Natural killer cell (primary cell): Measurements from ENCODE around the gene PSMC3IP. TPM values are rescaled to one million over a fixed set of nuclear protein-coding genes. Genes with fewer than 3 reads are reported as not detected.
A peak's percentile ranks its signal among the peaks of the same experiment; 100 is the strongest.

Experiments
- ATAC-seq, 3 donors: fragments of 150-1000 bp in 2 of 3; fragments of 200-7000 bp in 1 of 3; cut with Tn5 transposase; 1 replicate in 1 of 3; 2 replicates in 2 of 3; pipeline ENCODE4 v1.10.0; 2021; ENCODE audit warnings: mild to moderate bottlenecking in 2 of 3, moderate library complexity in 2 of 3
- DNase-seq, 2 donors: peaks; one replicate each; pipeline versions ENCODE4 v3.0.0 to v3.0.0-alpha.2; 2013 to 2021; ENCODE audit warnings: mixed read lengths in 1 of 2
- H3K27ac ChIP-seq: one replicate; pipeline ENCODE4 v1.5.1; 2013; ENCODE audit warnings: mild to moderate bottlenecking, low read length
- H3K27me3 ChIP-seq: one replicate; pipeline ENCODE4 v1.6.1; 2013; ENCODE audit warnings: low read length; ENCODE audit not compliant: control insufficient read depth, insufficient read depth
- H3K36me3 ChIP-seq: one replicate; pipeline ENCODE4 v1.6.1; 2013; ENCODE audit warnings: low read length; ENCODE audit not compliant: control insufficient read depth, insufficient read depth
- H3K4me1 ChIP-seq: one replicate; pipeline ENCODE4 v1.6.1; 2013; ENCODE audit warnings: low read length; ENCODE audit not compliant: control insufficient read depth, insufficient read depth
- H3K4me3 ChIP-seq: one replicate; pipeline ENCODE4 v1.5.1; 2013; ENCODE audit warnings: low read length
- H3K9me3 ChIP-seq: one replicate; pipeline ENCODE4 v1.6.1; 2013; ENCODE audit warnings: low read length; ENCODE audit not compliant: control insufficient read depth, insufficient read depth
- H3K27ac Mint-ChIP-seq, 2 donors: one replicate each; pipeline ENCODE4 v1.8.0; 2022; ENCODE audit warnings: mild to moderate bottlenecking in 2 of 2, mixed read lengths in 2 of 2, moderate library complexity in 1 of 2
- H3K27me3 Mint-ChIP-seq, 2 donors: one replicate each; pipeline ENCODE4 v1.8.0; 2022; ENCODE audit warnings: low read depth in 2 of 2, mixed read lengths in 2 of 2
- H3K36me3 Mint-ChIP-seq: one replicate; pipeline ENCODE4 v1.8.0; 2022; ENCODE audit warnings: mixed read lengths
- H3K4me1 Mint-ChIP-seq, 2 donors: one replicate each; pipeline ENCODE4 v1.8.0; 2022; ENCODE audit warnings: mixed read lengths in 2 of 2
- H3K4me3 Mint-ChIP-seq: one replicate; pipeline ENCODE4 v1.8.0; 2022; ENCODE audit warnings: mild to moderate bottlenecking, moderate library complexity, mixed read lengths
- H3K9me3 Mint-ChIP-seq, 2 donors: one replicate each; pipeline ENCODE4 v1.8.0; 2022; ENCODE audit warnings: mixed read lengths in 2 of 2
- CTCF ChIP-seq: fragments of 200-600 bp; IDR thresholded peaks from one replicate; pipeline ENCODE4 v1.8.0; 2022; ENCODE audit warnings: antibody characterized with exemption
- WGBS: methylation state at CpG from one replicate; pipeline ENCODE4 v1.1.7; 2013; ENCODE audit warnings: missing lambda C conversion rate; ENCODE audit not compliant: insufficient coverage; 5-methylcytosine and 5-hydroxymethylcytosine counted together
- intact Hi-C: fragments of 100-400 bp; cut with micrococcal nuclease; formaldehyde crosslinking; loops from one replicate; pipeline ENCODE4 v1.14.2; 2022
- total RNA-seq, 4 donors: library from RNA; stranded (reverse); fragments of 120-200 nt in 1 of 4; gene quantifications; one replicate each; pipeline versions ENCODE4 v1.2.3 to v1.2.4, GENCODE V29; 2013 to 2022

The PSMC3IP gene
- total RNA-seq, 3 donors from 2014 or later (not counting 1 experiment from before 2014, with no cell fraction given): 5.0 to 6.2 (median 5.7) TPM

GRCh38 chr17:42598905-42599304 lies 21.4 kb upstream of the PSMC3IP start:
- TF ChIP-seq CTCF: no peak
- peak overlapping the region in 1 of 2 donors; percentile 16 for H3K27ac Mint-ChIP-seq
- Histone ChIP-seq H3K4me3 (no peak overlapping the region), H3K27ac (no peak overlapping the region), H3K36me3 (peaks cover 28% of the 10 kb centered on the region), H3K27me3 (no peaks in the 10 kb centered on the region), H3K4me1 (no peaks in the 10 kb centered on the region), H3K9me3 (no peaks in the 10 kb centered on the region)
- H3K4me1 Mint-ChIP-seq: peaks cover 24 to 44% of the 10 kb centered on the region in 2 donors
- H3K27me3 Mint-ChIP-seq: no peaks in the 10 kb centered on the region
- DNase-seq: no peak
- intact Hi-C loops: no loop called here
- H3K9me3 Mint-ChIP-seq: no peaks in the 10 kb centered on the region
- whole genome bisulfite sequencing: 79% methylated on average over 2 of the region's 2 CpGs
- H3K36me3 Mint-ChIP-seq: no peaks in the 10 kb centered on the region
- ATAC-seq: no peak
- no peak overlapping the region for H3K4me3 Mint-ChIP-seq

GRCh38 chr17:42596386-42596785 lies 18.9 kb upstream of the PSMC3IP start:
- no peak for ATAC-seq
- 91% methylated on average over 2 of the region's 3 CpGs for WGBS

GRCh38 chr17:42591411-42591810 lies 13.9 kb upstream of the PSMC3IP start:
- Histone ChIP-seq H3K36me3 (peaks cover 58% of the 10 kb centered on the region), H3K4me3 (no peak overlapping the region), H3K9me3 (no peaks in the 10 kb centered on the region), H3K27me3 (no peaks in the 10 kb centered on the region), H3K4me1 (no peaks in the 10 kb centered on the region), H3K27ac (no peak overlapping the region)
- no peak for TF ChIP-seq CTCF
- ATAC-seq (no peak), DNase-seq (no peak)
- Mint-ChIP-seq H3K9me3 (no peaks in the 10 kb centered on the region), H3K36me3 (no peaks in the 10 kb centered on the region), H3K4me3 (no peak overlapping the region), H3K27ac (no peak overlapping the region), H3K27me3 (no peaks in the 10 kb centered on the region), H3K4me1 (peaks cover 8 to 14% of the 10 kb centered on the region in 2 donors)
- over 99% methylated on average over 8 of the region's 9 CpGs for WGBS
- intact Hi-C loops: no loop called here

More at GRCh38 chr17:42596386-42596785, 18.9 kb upstream of the PSMC3IP start:
- Mint-ChIP-seq H3K27ac (peak overlapping the region in 1 of 2 donors; percentile 73), H3K4me1 (peaks cover 11 to 27% of the 10 kb centered on the region in 2 donors), H3K9me3 (no peaks in the 10 kb centered on the region), H3K36me3 (no peaks in the 10 kb centered on the region), H3K27me3 (no peaks in the 10 kb centered on the region), H3K4me3 (no peak overlapping the region)
- H3K4me3 ChIP-seq: no peak overlapping the region
- no peak for DNase-seq
- no peak for TF ChIP-seq CTCF
- no peak overlapping the region for H3K27ac ChIP-seq
- intact Hi-C loops: no loop called here
- H3K27me3 ChIP-seq: no peaks in the 10 kb centered on the region
- H3K36me3 ChIP-seq: peaks cover 32% of the 10 kb centered on the region
- no peaks in the 10 kb centered on the region for H3K4me1 ChIP-seq
- H3K9me3 ChIP-seq: no peaks in the 10 kb centered on the region

- no peak for ATAC-seq
- no peaks in the 10 kb centered on the region for H3K36me3 Mint-ChIP-seq
- intact Hi-C loops: no loop called here
- H3K27ac ChIP-seq: no peak overlapping the region
- H3K27me3 ChIP-seq: no peaks in the 10 kb centered on the region
- no peaks in the 10 kb centered on the region for H3K4me1 ChIP-seq
- H3K9me3 ChIP-seq: no peaks in the 10 kb centered on the region
- no peak for TF ChIP-seq CTCF
- no peaks in the 10 kb centered on the region for H3K9me3 Mint-ChIP-seq
- peaks cover 5 to 15% of the 10 kb centered on the region in 2 donors for H3K4me1 Mint-ChIP-seq
- 100% methylated on average over 2 of the region's 2 CpGs for WGBS
- peaks cover 55% of the 10 kb centered on the region for H3K36me3 ChIP-seq
- no peak for DNase-seq
- H3K4me3 Mint-ChIP-seq: no peak overlapping the region
- H3K4me3 ChIP-seq: no peak overlapping the region
- no peak overlapping the region for H3K27ac Mint-ChIP-seq
- H3K27me3 Mint-ChIP-seq: no peaks in the 10 kb centered on the region
These were observed 13.4 kb upstream of the PSMC3IP start for GRCh38 chr17:42590886-42591285.
